Peyer's patch (tissue), 4 donors: ENCODE results near the gene DDRGK1. TPM values are rescaled to one million over a fixed set of nuclear protein-coding genes. Genes with fewer than 3 reads are reported as not detected.

ENCODE experiments used
- DNase-seq, 3 donors: peaks; one replicate each; pipeline ENCODE4 v3.0.0-alpha.2; 2017 to 2019
- H3K27ac ChIP-seq, 4 donors: fragments of 200-600 bp; sonication (generic); one replicate each; pipeline ENCODE4 v1.5.1; 2016 to 2019
- H3K27me3 ChIP-seq, 2 donors: fragments of 200-600 bp; sonication (generic); one replicate each; pipeline ENCODE4 v1.5.1; 2019
- H3K36me3 ChIP-seq, 3 donors: fragments of 200-600 bp; sonication (generic); one replicate each; pipeline ENCODE4 v1.5.1; 2016 to 2019
- H3K4me1 ChIP-seq, 4 donors: fragments of 200-600 bp; sonication (generic); one replicate each; pipeline ENCODE4 v1.5.1; 2016 to 2019
- H3K4me3 ChIP-seq, 4 donors: fragments of 200-600 bp; sonication (generic); 1 replicate in 3 of 4; 2 replicates in 1 of 4; pipeline ENCODE4 v1.5.1; 2016 to 2019; ENCODE audit warnings: mild to moderate bottlenecking in 1 of 4
- H3K9me3 ChIP-seq, 4 donors: fragments of 200-600 bp; sonication (generic); one replicate each; pipeline ENCODE4 v1.5.1; 2016 to 2019; ENCODE audit warnings: mild to moderate bottlenecking in 1 of 4
- POLR2A ChIP-seq, 2 donors: fragments of 450-650 bp; IDR thresholded peaks; one replicate each; pipeline ENCODE4 v1.5.1; 2017; ENCODE audit warnings: antibody characterized with exemption in 2 of 2, mild to moderate bottlenecking in 2 of 2, moderate library complexity in 2 of 2
- total RNA-seq, 4 donors: library from RNA; depleted of rRNA; stranded (reverse); fragments of >200 nt; gene quantifications; one replicate each; pipeline ENCODE4 v1.1.0, GENCODE V29; 2016
- TF ChIP-seq, protein P1 (sequence below), 6 experiments: fragments of 450-650 bp in 4 of 6; fragments of 200-600 bp in 2 of 6; sonication (generic) in 1 of 6; IDR thresholded peaks; one replicate each; pipeline ENCODE4 v1.5.1; 2017 to 2019; ENCODE audit warnings: antibody characterized with exemption in 6 of 6, mild to moderate bottlenecking in 3 of 6, moderate library complexity in 1 of 6

The DDRGK1 gene
- total RNA-seq, 4 donors from 2014 or later, result 72.9 to 111 (median 92.5) TPM

DNA sequence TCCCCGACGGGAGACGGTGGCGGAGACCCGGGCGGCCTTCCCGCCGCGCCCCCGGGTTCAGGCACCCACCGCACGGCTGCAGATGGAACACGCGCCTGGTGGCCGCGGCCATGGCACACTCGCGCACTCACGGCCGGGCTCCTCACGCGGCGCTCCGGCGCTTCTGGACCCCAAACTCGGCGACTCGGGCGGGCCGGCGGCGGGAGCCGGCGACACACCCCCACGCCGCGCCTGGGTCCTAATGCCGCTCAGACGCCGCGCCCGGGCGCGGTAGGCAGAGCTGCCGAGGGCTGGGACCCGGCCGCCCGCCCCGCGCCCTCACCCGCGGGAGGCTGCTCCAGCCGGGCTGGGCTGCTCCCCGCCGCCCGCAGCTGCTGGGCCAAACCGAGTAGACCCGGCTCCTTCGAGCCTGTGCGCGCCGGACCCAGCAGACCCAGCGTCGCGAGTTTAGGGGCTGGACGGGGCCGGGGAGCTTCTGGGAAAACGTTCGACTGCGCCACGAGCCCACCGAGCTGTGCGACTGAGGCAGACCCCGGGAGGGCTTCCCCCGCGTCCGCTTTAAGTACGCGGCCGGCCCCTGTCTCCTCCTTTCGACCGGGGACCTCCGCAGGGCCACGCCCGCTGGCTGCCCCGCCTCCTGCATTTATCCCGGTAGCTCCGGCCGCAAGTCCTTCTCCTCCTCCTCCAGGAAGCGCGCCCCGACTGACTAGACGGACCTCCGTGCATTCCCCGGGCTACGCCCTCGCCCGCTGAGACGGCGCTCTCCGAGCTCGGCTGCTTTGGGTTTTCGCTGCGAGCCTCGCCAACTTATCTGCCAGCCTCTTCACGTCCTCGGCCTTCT lies 34.8 kb upstream of the DDRGK1 start, which contains the start of gene SLC4A11:
TSS of gene SLC4A11 (minus strand) at position 165 of the 841 bp plus-strand sequence. CDS start at position 112, 53 bp downstream.
- H3K9me3 ChIP-seq, result no peaks in the 10 kb centered on the region
- H3K27ac ChIP-seq, result peak within 1 kb of the TSS in 1 of 4 donors; percentile 17
- H3K4me3 ChIP-seq, result peak within 1 kb of the TSS; percentile 64 to 87 (median 80)
- TF ChIP-seq, protein P1, sequence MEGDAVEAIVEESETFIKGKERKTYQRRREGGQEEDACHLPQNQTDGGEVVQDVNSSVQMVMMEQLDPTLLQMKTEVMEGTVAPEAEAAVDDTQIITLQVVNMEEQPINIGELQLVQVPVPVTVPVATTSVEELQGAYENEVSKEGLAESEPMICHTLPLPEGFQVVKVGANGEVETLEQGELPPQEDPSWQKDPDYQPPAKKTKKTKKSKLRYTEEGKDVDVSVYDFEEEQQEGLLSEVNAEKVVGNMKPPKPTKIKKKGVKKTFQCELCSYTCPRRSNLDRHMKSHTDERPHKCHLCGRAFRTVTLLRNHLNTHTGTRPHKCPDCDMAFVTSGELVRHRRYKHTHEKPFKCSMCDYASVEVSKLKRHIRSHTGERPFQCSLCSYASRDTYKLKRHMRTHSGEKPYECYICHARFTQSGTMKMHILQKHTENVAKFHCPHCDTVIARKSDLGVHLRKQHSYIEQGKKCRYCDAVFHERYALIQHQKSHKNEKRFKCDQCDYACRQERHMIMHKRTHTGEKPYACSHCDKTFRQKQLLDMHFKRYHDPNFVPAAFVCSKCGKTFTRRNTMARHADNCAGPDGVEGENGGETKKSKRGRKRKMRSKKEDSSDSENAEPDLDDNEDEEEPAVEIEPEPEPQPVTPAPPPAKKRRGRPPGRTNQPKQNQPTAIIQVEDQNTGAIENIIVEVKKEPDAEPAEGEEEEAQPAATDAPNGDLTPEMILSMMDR (IDR thresholded peaks at IDR 0.05), result no peak
- TF ChIP-seq POLR2A (IDR thresholded peaks at IDR 0.05), result no peak
- H3K36me3 ChIP-seq, result no peaks in the 10 kb centered on the region
- H3K4me1 ChIP-seq, result peaks cover 3 to 24% (median 7%) of the 10 kb centered on the region in 4 donors
- H3K27me3 ChIP-seq, result peaks cover 0 to 14% of the 10 kb centered on the region in 2 donors
- DNase-seq, result peak in 2 of 3 donors; percentile 82 to 83

DNA sequence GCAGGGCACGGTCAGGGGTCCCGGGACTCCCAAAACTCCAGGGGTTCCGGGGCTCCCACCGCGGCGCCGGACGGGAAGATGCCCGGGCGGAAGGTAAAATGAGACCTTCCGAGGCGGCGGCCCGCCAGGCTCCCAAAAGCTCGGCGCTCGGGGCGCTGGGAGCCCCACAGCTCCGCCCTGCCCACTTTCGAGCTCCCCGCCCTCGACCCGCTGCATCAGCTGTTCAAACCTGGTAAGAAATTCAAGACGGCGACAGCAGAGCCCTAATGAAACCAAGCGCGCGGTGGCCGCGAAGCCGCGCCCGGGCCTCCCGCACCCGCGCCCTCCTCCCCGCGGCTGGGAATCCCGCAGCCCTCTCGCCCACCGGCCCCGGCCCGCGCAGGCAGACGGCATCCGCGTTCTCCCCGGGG lies 34.1 kb upstream of the DDRGK1 start:
- Histone ChIP-seq H3K27me3 (peaks cover 0 to 14% of the 10 kb centered on the region in 2 donors), H3K4me3 (peak overlapping the region; percentile 64 to 87 (median 80)), H3K4me1 (peaks cover 3 to 24% (median 7%) of the 10 kb centered on the region in 4 donors), H3K36me3 (no peaks in the 10 kb centered on the region), H3K9me3 (no peaks in the 10 kb centered on the region), H3K27ac (no peak overlapping the region)
- TF ChIP-seq POLR2A (IDR thresholded peaks at IDR 0.05), result no peak
- TF ChIP-seq, protein P1 (IDR thresholded peaks at IDR 0.05), result no peak
- DNase-seq, result peak; percentile 26 to 57 (median 56)

DNA sequence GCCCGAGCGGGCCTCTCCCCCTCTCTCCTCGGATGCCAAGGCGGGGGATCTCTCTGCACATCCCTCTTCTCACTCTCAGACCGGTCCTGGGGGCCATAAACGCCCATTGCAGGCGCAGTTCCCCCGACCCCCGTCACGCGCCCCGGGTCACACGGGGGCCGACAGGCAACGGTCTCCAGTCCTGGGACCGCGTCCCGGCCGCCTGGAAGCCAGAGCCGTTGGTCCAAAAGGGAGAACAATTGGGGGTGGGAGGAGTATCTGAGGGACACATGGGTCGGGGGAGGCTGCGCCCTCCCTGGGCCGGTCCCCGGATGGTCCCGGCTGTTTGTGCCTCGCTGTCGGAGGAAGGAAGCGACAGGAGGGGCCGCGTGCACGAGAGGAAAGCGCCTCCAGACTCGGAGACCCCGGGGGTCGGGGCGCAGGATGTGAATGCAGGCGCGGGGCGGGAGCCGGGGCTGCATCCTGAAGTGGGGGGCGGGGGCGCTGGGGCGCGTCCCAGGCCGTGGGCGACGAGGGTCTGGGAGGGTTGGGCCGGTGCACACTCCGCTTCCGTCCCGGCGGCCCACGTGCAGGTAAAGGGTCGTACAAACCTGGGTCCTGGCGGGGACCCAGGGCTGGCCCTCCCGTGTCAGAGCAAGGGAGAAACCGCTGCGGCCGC lies 33.6 kb upstream of the DDRGK1 start:
- Histone ChIP-seq H3K36me3 (no peaks in the 10 kb centered on the region), H3K9me3 (no peaks in the 10 kb centered on the region), H3K27ac (no peak overlapping the region), H3K27me3 (peaks cover 0 to 14% of the 10 kb centered on the region in 2 donors), H3K4me3 (peak overlapping the region; percentile 64 to 87 (median 80)), H3K4me1 (peaks cover 3 to 24% (median 7%) of the 10 kb centered on the region in 4 donors)
- peak in 1 of 3 donors; percentile 52 for DNase-seq
- TF ChIP-seq, protein P1 (IDR thresholded peaks at IDR 0.05), result no peak
- no peak for TF ChIP-seq POLR2A (IDR thresholded peaks at IDR 0.05)

DNA sequence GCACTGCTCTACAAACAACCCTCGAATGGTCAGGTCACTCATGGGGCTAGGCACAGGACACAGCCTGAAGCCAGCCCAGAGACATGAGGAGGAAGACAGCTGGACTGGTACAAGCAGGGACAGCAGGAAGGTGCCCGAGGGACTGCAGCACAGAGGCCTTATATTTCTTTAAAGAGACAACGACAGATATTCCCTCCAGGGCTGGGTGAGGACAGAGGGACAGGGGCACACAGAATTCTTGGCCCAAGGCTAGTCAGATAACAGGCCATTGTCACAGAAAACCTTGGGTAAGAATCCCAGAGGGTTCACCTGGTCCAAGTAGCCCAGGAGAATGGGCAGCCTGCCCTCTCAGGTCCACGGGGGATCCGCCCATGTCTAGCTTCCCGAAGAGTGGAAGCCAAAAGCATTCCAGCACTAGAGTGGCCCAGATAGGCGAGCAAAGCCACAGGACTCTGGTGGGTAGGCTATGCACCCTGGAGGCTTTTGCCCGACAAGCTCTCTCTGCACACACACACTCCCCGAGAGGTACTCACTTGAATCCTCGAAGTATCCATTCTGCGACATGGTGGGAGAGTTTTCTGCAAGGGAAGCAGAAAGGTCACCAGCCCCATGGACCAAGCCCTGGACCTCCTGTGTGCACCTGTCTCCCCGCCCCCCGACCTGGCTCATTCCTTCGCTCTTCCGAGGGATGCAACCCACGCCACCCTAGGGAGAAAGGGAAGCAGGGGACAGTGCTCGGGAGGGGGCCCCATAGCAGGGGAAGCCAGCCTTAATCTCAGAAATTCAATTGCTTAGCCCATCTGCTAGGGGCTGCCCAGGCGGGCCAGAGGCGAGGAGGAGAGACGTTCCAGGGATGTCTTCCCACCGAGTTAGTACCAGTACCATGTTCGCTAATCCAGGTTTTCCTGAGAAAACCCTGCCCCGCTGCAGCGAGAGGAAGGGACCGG lies 32.8 kb upstream of the DDRGK1 start:
- Histone ChIP-seq H3K27ac (no peak overlapping the region), H3K27me3 (peaks cover 0 to 14% of the 10 kb centered on the region in 2 donors), H3K9me3 (no peaks in the 10 kb centered on the region), H3K36me3 (no peaks in the 10 kb centered on the region), H3K4me1 (peaks cover 3 to 24% (median 7%) of the 10 kb centered on the region in 4 donors), H3K4me3 (peak overlapping the region in 1 of 4 donors; percentile 77)
- TF ChIP-seq, protein P1 (IDR thresholded peaks at IDR 0.05), result no peak
- no peak for TF ChIP-seq POLR2A (IDR thresholded peaks at IDR 0.05)
- no peak for DNase-seq
